GM23338 (cell line): ENCODE results near the gene STK32C. TPM values are rescaled to one million over a fixed set of nuclear protein-coding genes. Genes with fewer than 3 reads are reported as not detected.

Source experiments
- ATAC-seq: fragments of 200-7000 bp; cut with Tn5 transposase; 3 replicates; pipeline ENCODE4 v1.9.1; 2020
- DNase-seq: peaks from one replicate; pipeline ENCODE4 v3.0.0-alpha.2; 2015; ENCODE audit warnings: low spot score
- H2AFZ ChIP-seq: fragments of 200-600 bp; sonication (generic); 2 replicates; pipeline ENCODE4 v1.8.0; 2016; ENCODE audit warnings: antibody characterized with exemption, mild to moderate bottlenecking, moderate library complexity
- H3F3A ChIP-seq: fragments of 200-600 bp; sonication (generic); replicated peaks from 2 replicates; pipeline ENCODE4 v1.8.0; 2017; ENCODE audit warnings: antibody characterized with exemption, mixed run types, low read depth
- H3K27ac ChIP-seq: fragments of 200-600 bp; sonication (generic); 2 replicates; pipeline ENCODE4 v1.6.1; 2016; ENCODE audit warnings: low read depth
- H3K27me3 ChIP-seq: fragments of 200-600 bp; sonication (generic); 2 replicates; pipeline ENCODE4 v1.8.0; 2016; ENCODE audit warnings: mild to moderate bottlenecking, mixed run types, moderate library complexity; ENCODE audit not compliant: insufficient read depth
- H3K36me3 ChIP-seq: fragments of 200-600 bp; sonication (generic); 2 replicates; pipeline ENCODE4 v1.8.0; 2016; ENCODE audit warnings: mild to moderate bottlenecking; ENCODE audit not compliant: insufficient read depth
- H3K4me1 ChIP-seq: fragments of 200-600 bp; sonication (generic); 2 replicates; pipeline ENCODE4 v1.8.0; 2016; ENCODE audit warnings: mild to moderate bottlenecking, moderate library complexity; ENCODE audit not compliant: insufficient read depth
- H3K4me2 ChIP-seq: fragments of 200-600 bp; sonication (generic); 2 replicates; pipeline ENCODE4 v1.7.1; 2017; ENCODE audit warnings: mixed run types
- H3K4me3 ChIP-seq: fragments of 200-600 bp; sonication (generic); 2 replicates; pipeline ENCODE4 v1.6.1; 2016; ENCODE audit warnings: mixed run types
- H3K79me2 ChIP-seq: fragments of 200-600 bp; sonication (generic); replicated peaks from 2 replicates; pipeline ENCODE4 v1.8.0; 2017; ENCODE audit warnings: mild to moderate bottlenecking; ENCODE audit not compliant: insufficient read depth
- H3K9me2 ChIP-seq: fragments of 200-600 bp; sonication (generic); 2 replicates; pipeline ENCODE4 v1.8.0; 2017; ENCODE audit not compliant: insufficient read depth
- H4K20me1 ChIP-seq: fragments of 200-600 bp; sonication (generic); replicated peaks from 2 replicates; pipeline ENCODE4 v1.8.0; 2017; ENCODE audit warnings: mild to moderate bottlenecking; ENCODE audit not compliant: insufficient read depth
- H3K27ac Mint-ChIP-seq: 2 replicates; pipeline ENCODE4 v1.8.0; 2020; ENCODE audit warnings: inconsistent platforms, mild to moderate bottlenecking, moderate library complexity, mixed read lengths
- H3K27me3 Mint-ChIP-seq: 3 replicates; pipeline ENCODE4 v1.8.0; 2022; ENCODE audit warnings: low read depth, mild to moderate bottlenecking, moderate library complexity, mixed read lengths, inconsistent platforms; ENCODE audit not compliant: insufficient read depth, poor library complexity
- H3K36me3 Mint-ChIP-seq: 3 replicates; pipeline ENCODE4 v1.8.0; 2021; ENCODE audit warnings: low read depth, mild to moderate bottlenecking, inconsistent platforms, moderate library complexity, mixed read lengths
- H3K4me1 Mint-ChIP-seq: 3 replicates; pipeline ENCODE4 v1.8.0; 2020; ENCODE audit warnings: mild to moderate bottlenecking, inconsistent platforms, mixed read lengths
- H3K4me3 Mint-ChIP-seq: 3 replicates; pipeline ENCODE4 v1.8.0; 2021; ENCODE audit warnings: moderate library complexity, mild to moderate bottlenecking, inconsistent platforms, mixed read lengths
- H3K9me3 Mint-ChIP-seq: 3 replicates; pipeline ENCODE4 v1.8.0; 2020; ENCODE audit warnings: moderate library complexity, mild to moderate bottlenecking, inconsistent platforms, mixed read lengths
- ETS1 ChIP-seq: IDR thresholded peaks from 2 replicates; pipeline ENCODE4 v1.6.1; 2016; ENCODE audit warnings: antibody characterized with exemption
- EZH2 ChIP-seq: fragments of 200-600 bp; sonication (generic); IDR thresholded peaks from one replicate; pipeline ENCODE4 v1.8.0; 2017; ENCODE audit warnings: antibody characterized with exemption, mild to moderate bottlenecking, low read depth; ENCODE audit not compliant: unreplicated experiment
- EZH2phosphoT487 ChIP-seq: fragments of 200-600 bp; sonication (generic); IDR thresholded peaks from one replicate; pipeline ENCODE4 v1.8.1; 2018; ENCODE audit warnings: antibody characterized with exemption; ENCODE audit not compliant: unreplicated experiment
- POLR2AphosphoS5 ChIP-seq: IDR thresholded peaks from 2 replicates; pipeline ENCODE4 v1.6.1; 2016; ENCODE audit warnings: antibody characterized with exemption, low read depth
- STAT1 ChIP-seq: IDR thresholded peaks from one replicate; pipeline ENCODE4 v1.6.1; 2016; ENCODE audit warnings: antibody characterized with exemption; ENCODE audit not compliant: unreplicated experiment
- ZNF462 ChIP-seq: fragments of 250-450 bp; sonication (Bioruptor Pico); IDR thresholded peaks from 2 replicates; pipeline ENCODE4 v1.5.0; 2020; ENCODE audit warnings: mild to moderate bottlenecking, moderate library complexity
- polyA plus RNA-seq: library from polyadenylated mRNA; unstranded; fragments of >200 nt; fragmentation: Nextera tagmentation; extraction: Ambion mirVana; gene quantifications from 2 replicates; pipeline ENCODE4 v1.2.1, GENCODE V29; 2016
- total RNA-seq: library from RNA; depleted of rRNA; stranded (reverse); fragments of >200 nt; shearing (Covaris generic); gene quantifications from 2 replicates; pipeline ENCODE4 v1.2.3, GENCODE V29; 2014

The STK32C gene
- total and polyA plus RNA-seq, 2 experiments from 2014 or later, result 10.2 to 20.5 TPM

GRCh38 chr10:132240581-132240980 lies 67.2 kb downstream of the STK32C start (continued):
- TF ChIP-seq ZNF462, result no peak

GRCh38 chr10:132240156-132240555 lies 67.6 kb downstream of the STK32C start:
- Histone ChIP-seq H3K4me3 (no peak overlapping the region), H3K36me3 (no peaks in the 10 kb centered on the region), H2AFZ (no peak overlapping the region), H3K79me2 (no peaks in the 10 kb centered on the region), H3F3A (no peaks in the 10 kb centered on the region), H3K4me1 (no peaks in the 10 kb centered on the region), H3K27ac (no peak overlapping the region), H3K4me2 (no peak overlapping the region), H3K9me2 (no peaks in the 10 kb centered on the region), H3K27me3 (no peaks in the 10 kb centered on the region), H4K20me1 (no peaks in the 10 kb centered on the region)
- H3K27ac Mint-ChIP-seq, result no peak overlapping the region
- H3K4me3 Mint-ChIP-seq, result no peak overlapping the region
- no peaks in the 10 kb centered on the region for H3K9me3 Mint-ChIP-seq
- no peak for TF ChIP-seq POLR2AphosphoS5
- TF ChIP-seq ZNF462, result no peak
- TF ChIP-seq ETS1, result no peak
- no peak for TF ChIP-seq STAT1
- TF ChIP-seq EZH2, result no peak
- TF ChIP-seq EZH2phosphoT487, result no peak
- ATAC-seq, result no peak
- H3K4me1 Mint-ChIP-seq, result peaks cover 11% of the 10 kb centered on the region
- no peaks in the 10 kb centered on the region for H3K36me3 Mint-ChIP-seq
- DNase-seq, result no peak
- H3K27me3 Mint-ChIP-seq, result peaks cover 6% of the 10 kb centered on the region
